Renal cortex interstitium (tissue), 11 donors: ENCODE results near the gene TWNK. TPM values are rescaled to one million over a fixed set of nuclear protein-coding genes. Genes with fewer than 3 reads are reported as not detected.
"Not testable (repeated sequence)": the region's sequence is repeated elsewhere in the genome, so short reads cannot be mapped to it uniquely, and the experiment has no call there.

ENCODE experiments used
- DNase-seq, 11 donors: peaks; one replicate each; pipeline ENCODE4 v3.0.0-alpha.2; 2013; ENCODE audit warnings: low read depth in 9 of 11, low spot score in 4 of 11; ENCODE audit errors: extremely low read depth in 1 of 11
- polyA plus RNA-seq, 3 donors: library from polyadenylated mRNA; unstranded; fragments of 120-200 nt; gene quantifications; one replicate each; pipeline ENCODE4 v1.2.1, GENCODE V29; 2013; ENCODE audit not compliant: insufficient read length in 3 of 3

The TWNK gene
- polyA plus RNA-seq, 3 donors: 13.4 to 17.1 (median 16.1) TPM

DNA sequence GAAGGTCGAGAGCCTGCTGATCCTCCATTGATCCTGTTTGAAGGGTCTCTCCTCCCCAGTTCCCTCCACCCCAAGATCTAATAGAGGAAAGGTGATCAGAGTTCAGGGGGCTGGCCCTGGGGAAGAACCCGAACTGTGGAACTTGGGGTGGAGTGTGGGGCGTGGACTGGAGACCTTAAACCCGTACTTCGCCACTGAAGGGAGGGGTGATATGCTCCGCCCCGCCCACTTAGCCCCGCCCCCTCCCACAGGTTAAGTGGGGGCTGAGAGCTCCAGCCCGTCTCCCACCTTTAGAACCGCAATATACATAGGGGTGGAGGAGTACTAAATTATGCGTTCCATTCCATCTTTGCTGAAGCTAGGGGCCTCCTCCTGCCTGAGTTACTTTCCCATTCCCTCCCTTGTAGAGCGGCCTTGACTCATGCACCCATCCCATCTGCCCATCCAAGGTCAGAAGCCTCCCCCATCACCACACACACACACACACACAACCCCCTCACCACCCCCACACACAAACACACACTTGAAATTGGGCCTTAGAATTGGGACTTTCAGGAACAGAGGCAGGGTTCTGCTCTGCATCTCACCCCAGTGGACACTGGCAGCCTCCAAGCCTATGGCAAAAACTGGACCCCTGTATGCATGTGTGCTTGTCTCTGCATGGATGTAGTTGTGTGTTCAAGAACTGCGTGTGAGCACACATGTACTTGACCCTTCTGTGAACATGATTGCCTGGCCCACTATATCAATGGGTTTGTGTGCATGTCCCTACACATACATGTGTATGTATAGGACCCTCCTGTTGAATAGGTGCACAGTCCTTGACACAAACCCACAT is 17.0 kb upstream of the TWNK start:
- DNase-seq: no peak

DNA sequence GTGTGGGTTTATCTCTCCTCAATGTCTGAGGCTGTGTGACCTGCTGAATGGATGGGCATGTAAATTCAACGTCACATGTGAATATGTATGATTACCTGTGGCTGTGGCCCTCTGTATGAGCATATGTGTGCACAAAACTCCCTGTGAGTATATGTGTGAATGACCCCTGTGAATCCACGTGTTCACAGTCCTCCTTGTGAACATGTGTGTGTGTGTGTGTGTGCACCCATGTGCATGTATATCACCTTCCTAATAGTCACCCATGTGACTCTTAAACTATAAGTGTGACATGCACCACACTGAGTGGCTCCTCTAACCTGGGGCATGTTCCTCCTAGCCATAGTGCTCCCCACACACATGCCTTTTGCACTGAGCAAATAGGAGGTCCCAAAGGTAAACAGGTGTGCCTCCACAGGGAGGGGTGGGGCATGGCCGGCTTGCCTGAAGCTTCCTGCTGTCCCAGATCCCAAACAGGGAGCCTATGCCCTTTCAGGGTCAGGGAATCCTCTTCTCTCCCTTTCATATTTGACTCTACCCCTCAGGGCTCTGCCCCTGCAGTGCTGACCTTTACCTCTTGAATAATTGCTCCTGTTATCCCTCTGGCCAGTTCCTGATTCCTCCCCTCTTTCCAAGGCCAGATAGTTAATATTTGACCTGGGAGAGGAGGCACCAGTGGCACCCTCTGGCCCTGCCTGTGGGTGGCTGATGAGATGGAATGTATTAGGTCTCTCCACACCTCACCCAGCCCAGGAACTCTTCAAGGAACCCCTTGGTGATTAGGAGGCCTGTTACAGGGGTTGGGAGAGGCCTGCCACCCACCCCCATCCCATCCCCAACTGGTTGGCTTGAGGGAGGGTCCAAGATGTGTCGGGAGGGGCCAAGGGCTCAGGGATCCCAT is 16.2 kb upstream of the TWNK start:
- DNase-seq: no peak

DNA sequence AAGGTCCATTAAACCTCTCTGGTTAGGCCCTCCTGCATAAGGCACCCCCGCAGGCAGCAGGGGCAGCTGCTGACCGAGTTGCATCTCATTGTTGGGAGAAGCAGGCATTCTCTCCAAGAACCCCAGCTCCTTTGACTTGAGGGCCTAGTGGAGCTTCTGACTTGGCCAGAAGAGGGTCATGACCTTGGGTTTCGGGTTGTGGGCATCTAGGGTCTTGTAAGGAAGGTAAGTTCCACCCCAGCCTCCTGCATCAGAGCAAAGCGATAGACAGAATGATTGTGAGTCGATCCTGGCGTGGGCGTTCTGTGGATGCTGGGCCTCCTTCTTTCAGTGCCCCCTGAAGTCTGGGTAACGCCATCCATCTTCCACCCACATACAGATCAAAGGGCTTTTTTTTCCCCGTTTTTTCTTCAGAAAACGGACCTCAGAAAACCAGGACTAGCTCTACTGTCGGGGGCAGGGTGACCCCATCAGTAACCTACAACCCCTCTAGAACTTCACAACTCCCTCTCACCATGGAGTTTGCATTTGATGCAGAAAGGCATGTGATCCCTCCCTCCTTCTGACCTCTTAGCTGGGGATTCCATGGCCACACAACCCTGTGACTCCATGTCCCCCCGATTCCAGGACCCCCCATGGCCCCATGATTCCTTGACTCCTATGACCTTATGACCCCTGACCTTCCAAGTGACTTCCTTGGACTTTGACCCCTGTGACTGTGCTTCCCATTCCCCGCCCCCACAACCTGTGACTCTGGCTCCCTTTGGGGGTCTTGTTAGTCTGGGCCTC is 15.0 kb upstream of the TWNK start:
- DNase-seq: no peak

DNA sequence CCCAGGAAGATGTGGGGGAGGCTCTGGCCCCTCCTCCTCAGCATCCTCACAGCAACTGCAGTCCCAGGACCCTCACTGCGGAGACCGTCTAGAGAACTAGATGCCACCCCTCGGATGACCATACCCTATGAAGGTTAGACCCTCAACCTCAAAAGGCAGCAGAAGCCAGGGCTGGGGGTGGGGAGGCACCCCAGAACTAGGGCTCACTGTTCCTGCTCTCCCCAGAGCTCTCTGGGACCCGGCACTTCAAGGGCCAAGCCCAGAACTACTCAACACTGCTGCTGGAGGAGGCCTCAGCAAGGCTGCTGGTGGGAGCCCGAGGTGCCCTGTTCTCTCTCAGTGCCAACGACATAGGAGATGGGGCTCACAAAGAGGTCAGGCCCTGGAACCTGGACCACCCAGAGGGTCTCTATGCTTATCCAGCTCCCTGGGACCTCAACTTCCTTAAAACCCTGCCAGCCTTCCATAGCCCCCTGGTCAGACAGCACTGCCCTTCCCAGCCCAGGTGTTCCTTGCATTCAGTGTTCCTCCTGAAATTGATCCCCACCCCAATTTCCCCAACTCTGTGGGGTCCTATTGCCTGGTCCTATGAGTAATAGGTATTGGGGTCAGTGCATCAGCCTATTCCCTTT is 14.3 kb upstream of the TWNK start:
- no peak for DNase-seq

DNA sequence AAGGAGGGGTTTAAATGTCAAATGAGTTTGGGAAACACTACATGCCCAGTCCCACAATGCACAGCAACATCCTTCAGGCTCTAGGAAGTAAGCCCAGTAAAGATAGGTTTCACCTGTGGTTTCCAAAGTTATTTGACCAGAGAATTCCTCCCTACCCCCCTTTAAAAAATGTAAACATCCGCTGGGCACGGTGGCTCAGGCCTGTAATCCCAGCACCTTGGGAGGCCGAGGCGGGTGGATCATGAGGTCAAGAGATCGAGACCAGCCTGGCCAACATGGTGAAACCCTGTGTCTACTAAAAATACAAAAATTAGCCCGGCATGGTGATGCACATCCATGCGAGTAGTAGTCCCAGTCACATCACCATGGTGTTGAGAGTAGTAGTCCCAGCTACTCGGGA is 11.9 kb upstream of the TWNK start:
- DNase-seq: not testable (repeated sequence)

DNA sequence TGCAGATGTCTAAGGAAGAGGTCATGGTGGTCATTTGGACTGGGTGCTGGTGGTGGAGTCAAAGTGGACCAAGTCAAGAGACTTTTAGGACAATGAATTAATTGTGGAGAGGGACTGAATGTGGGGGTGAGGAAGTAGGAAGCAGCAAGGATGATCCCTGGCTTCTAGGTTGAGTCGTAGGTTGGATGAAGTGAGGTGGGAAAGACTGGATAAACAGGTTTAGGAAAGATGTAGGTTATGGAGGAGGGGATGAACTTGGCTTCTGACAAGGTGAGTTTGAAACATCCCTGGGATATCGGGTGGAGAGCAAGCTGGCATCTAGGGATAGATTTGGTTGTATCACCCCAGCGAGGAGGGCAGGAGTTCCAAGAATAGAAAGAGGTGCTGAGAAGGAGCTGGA is 10.4 kb upstream of the TWNK start:
- DNase-seq: no peak

DNA sequence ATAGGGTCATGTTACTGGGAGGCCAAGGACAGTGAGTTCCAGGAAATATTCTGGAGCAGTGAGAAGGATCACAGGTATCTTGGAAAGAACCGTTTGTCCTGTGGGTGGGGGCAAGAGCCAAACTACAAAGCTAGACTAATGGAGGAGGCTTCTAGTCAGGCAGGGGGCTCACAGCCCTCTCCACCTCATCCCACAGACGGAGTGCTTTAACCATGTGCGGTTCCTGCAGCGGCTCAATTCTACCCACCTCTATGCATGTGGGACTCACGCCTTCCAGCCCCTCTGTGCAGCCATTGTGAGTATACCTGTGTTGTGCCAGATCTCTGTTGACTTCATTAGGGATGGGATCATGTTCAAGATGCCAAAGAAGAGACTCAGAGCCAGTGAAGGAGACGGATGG is 9.9 kb upstream of the TWNK start:
- DNase-seq: no peak

DNA sequence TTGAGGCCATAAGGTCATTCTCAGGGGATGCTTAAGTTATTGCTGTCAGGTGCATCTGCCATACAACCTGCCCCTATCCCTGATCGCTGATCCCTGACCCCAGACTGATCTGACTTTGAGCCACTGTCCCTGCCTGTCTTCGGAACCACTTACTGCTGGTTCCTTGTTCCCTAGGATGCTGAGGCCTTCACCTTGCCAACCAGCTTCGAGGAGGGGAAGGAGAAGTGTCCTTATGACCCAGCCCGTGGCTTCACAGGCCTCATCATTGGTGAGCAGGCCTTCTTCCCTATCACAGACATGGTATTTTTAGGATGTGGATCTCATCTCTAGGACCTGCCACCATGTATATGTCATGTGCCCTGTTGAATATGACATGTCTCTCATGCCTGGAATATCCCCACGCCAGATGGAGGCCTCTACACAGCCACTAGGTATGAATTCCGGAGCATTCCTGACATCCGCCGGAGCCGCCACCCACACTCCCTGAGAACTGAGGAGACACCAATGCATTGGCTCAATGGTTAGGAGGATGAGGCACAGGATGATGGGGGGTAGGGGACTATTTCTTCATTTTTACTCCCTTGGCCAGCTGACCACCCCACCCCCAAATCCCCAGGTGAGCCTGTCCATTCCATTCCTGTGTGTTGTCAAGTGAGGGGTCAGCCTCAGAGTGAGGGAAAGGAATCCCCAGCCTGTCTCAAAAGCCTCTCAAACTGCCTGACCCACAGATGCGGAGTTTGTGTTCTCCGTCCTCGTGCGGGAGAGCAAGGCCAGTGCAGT is 9.0 kb upstream of the TWNK start:
- DNase-seq: no peak

DNA sequence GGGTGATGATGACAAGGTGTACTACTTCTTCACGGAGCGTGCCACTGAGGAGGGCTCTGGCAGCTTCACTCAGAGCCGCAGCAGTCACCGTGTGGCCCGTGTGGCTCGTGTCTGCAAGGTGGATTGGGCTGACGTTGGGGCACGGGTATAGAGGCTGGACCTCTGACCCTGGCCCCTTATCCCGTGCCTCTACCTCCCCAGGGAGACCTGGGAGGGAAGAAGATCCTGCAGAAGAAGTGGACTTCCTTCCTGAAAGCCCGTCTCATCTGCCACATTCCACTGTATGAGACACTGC is 8.5 kb upstream of the TWNK start:
- DNase-seq: no peak

DNA sequence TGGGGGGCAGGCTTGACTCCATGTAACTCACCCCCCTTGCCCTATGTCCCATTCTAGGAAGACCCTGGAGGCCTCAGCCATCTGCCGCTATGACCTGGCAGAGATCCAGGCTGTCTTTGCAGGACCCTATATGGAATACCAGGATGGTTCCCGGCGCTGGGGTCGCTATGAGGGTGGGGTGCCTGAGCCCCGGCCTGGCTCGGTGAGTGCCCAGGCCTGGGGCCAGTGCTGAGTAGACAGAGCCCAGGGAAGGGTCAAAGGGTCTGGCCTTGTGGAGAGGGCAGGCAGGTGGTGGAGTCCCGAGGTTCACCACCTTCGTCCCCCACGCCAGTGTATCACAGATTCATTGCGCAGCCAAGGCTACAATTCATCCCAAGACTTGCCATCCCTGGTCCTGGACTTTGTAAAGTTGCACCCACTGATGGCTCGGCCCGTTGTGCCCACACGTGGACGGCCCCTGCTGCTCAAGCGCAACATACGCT is 7.5 kb upstream of the TWNK start:
- no peak for DNase-seq

DNA sequence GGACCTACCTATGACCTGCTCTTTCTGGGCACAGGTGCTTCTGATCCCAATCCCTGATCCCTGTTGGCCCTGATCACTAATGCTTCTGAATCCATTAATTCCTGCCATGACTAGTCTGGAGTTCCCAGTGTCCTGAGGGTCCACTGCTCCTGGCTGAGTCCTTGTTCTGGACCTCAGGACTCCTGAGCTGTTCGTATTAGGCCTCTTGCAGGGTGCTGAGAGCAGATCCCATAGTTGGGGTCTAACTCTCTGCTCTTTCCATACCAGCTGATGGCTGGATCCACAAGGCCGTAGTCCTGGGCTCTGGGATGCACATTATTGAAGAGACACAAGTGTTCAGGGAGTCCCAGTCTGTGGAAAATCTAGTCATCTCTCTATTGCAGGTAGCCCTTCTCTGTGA is 7.0 kb upstream of the TWNK start:
- no peak for DNase-seq

DNA sequence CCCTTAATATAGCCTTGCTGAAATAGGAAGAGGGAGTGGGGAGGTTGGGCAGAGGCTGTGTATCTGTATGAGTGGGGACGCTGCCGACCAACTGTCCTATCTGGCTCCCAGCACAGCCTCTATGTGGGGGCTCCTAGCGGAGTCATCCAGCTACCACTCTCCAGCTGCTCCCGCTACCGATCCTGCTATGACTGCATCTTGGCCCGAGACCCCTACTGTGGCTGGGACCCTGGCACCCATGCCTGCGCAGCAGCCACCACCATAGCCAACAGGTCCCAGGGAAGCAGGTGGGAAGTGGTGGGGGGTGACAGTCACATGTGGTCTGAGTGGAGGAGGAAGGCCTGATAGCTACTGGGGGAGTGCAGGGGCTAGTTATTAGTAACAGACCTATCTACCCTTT is 6.6 kb upstream of the TWNK start:
- no peak for DNase-seq

DNA sequence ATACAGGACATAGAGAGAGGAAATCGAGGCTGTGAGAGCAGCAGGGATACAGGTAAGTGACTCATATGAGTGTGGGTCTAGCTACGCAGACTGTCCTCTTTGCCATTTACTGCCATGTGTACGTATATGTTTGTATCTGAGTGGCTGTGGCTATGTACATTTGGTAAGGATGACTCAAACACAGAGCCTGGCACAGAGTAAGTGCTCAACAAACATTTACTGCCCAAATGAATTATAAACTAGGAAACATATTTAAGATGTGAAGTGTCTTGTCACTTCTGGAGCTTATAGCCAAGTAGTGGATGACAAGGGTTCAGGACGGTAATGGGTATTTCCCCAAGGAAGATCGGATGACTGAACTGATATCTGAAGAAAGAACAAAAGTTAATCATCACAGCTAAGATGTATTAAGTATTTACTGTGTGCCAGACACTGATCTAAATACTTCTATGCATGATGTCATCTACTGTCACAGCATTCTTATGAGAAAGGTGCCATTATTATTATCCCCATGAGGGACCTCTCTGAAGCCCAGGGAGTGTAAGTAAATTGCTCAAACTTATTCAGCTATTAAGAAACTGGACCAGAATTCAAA is 6.1 kb upstream of the TWNK start:
- no peak for DNase-seq

DNA sequence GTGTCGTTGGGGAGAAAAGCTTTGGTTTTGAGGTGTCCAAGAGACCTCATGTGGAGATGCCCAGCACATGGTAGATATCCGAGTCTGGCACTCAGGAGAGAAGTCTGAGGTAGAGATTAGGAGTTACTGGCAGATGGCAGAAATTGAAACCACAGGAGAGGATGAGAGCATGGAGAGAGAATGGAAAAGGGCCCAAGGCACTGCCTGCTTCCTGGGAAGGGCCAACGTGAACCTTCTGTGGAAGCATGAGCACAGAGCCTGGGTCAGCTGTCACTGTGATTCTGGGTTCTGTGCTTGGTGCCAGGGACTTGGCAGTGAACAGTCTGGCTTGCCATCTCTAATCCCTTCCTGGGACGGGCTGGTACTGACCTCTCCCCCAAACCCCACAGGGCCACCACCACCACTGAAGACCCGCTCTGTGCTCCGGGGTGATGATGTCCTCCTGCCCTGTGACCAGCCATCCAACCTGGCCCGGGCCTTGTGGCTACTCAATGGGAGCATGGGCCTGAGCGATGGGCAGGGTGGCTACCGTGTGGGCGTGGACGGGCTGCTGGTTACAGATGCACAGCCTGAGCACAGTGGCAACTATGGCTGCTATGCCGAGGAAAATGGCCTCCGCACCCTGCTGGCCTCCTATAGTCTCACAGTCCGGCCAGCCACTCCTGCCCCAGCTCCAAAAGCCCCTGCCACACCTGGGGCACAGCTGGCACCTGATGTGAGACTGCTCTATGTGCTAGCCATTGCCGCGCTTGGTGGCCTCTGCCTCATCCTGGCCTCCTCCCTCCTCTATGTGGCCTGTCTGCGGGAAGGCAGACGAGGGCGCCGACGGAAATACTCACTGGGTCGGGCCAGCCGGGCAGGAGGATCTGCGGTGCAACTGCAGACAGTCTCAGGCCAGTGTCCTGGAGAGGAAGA is 4.2 kb upstream of the TWNK start:
- no peak for DNase-seq

DNA sequence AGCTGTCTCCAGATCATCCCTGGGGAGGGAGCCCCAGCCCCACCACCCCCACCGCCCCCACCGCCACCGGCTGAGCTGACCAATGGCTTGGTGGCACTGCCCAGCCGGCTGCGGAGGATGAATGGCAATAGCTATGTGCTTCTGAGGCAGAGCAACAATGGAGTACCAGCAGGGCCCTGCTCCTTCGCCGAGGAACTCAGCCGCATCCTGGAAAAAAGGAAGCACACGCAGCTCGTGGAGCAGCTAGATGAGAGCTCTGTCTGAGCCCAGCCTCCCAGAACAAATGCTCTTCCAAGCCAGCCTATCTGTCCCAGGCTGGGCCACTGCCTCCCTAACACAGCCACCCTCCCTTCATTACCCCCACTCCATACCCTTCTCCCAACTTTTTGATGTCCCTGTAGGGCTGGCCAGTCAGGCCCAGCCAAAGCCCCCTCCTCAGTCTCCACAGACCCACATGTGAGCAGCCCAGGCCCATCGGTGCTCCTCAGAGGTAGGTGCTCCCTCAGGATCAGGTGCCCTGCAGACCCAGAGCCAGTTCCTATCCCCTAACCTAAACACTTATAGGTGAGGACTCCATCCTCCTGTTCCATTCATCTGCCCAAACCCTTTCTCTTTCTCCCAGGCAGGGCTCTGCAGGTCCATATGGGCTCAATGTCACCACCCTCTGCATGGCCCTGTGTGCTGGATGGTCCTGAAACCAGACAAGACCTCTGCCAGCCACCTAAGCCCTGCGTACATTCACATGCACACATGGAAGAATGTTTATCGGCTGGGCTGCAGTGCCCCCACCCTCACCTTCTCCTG is 3.3 kb upstream of the TWNK start:
- no peak for DNase-seq

DNA sequence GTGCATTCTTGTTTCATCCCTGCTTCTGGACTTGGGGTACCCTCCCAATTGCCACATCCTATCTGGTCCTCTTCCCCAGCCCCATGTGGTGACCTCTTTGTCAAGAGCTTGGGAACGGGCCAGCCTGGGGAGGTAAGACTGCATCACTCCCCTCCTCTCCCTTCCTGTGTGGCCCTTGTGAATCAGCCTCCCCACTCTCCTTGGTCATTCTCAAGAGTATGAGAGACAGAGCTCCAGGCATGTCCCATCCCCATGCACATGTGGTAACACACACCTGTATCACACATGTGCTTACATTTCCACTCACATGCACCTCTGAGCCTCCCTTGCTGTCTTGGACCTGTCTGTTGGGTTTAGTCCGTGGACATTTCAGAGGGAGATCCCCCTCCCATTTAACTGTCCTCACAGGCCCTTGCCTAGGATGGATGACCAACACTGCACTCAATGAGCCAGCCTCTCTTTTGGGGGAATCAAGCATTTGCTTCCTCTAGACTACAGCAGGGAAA is 2.6 kb upstream of the TWNK start:
- DNase-seq: no peak
